SU-DHL-6 (cell line): ENCODE results near the gene IPCEF1.

Experiments
- H2AFZ ChIP-seq: fragments of 200-600 bp; sonication (generic); 2 replicates; pipeline ENCODE4 v1.6.1; 2014; ENCODE audit warnings: low read depth, mild to moderate bottlenecking, moderate library complexity, mixed read lengths, antibody characterized with exemption, low read length; ENCODE audit not compliant: severe bottlenecking
- H3F3A ChIP-seq: fragments of 200-600 bp; shearing (Covaris generic); 2 replicates; pipeline ENCODE4 v1.6.0; 2016; ENCODE audit warnings: antibody characterized with exemption, mild to moderate bottlenecking; ENCODE audit not compliant: insufficient read depth
- H3K27ac ChIP-seq: fragments of 200-600 bp; sonication (generic); 2 replicates; pipeline ENCODE4 v1.5.1; 2016; ENCODE audit warnings: low read depth, mild to moderate bottlenecking, low read length, moderate library complexity, mixed read lengths
- H3K27me3 ChIP-seq: fragments of 200-600 bp; sonication (generic), shearing (Covaris generic); 2 replicates; pipeline ENCODE4 v1.6.0; 2014; ENCODE audit warnings: mild to moderate bottlenecking, low read length
- H3K36me3 ChIP-seq: fragments of 200-600 bp; sonication (generic); 2 replicates; pipeline ENCODE4 v1.6.1; 2014; ENCODE audit warnings: mild to moderate bottlenecking, low read length, mixed read lengths
- H3K4me2 ChIP-seq: fragments of 300-600, 200-600 bp; shearing (Covaris generic), sonication (generic); 2 replicates; pipeline ENCODE4 v1.6.0; 2014; ENCODE audit warnings: low read length, low read depth, mild to moderate bottlenecking; ENCODE audit not compliant: poor library complexity, severe bottlenecking
- H3K4me3 ChIP-seq: fragments of 200-600 bp; sonication (generic); 2 replicates; pipeline ENCODE4 v1.5.1; 2014; ENCODE audit warnings: antibody characterized with exemption, low read length, mild to moderate bottlenecking, mixed read lengths; ENCODE audit not compliant: insufficient read depth, poor library complexity, severe bottlenecking
- H3K79me2 ChIP-seq: fragments of 200-600 bp; sonication (generic); 2 replicates; pipeline ENCODE4 v1.6.1; 2014; ENCODE audit warnings: mild to moderate bottlenecking, low read length, moderate library complexity; ENCODE audit not compliant: insufficient read depth
- H3K9ac ChIP-seq: fragments of 200-600 bp; sonication (generic); 2 replicates; pipeline ENCODE4 v1.7.0; 2014; ENCODE audit warnings: mild to moderate bottlenecking, low read length
- H3K9me2 ChIP-seq: fragments of 200-600 bp; sonication (generic); replicated peaks from 2 replicates; pipeline ENCODE4 v1.6.1; 2014; ENCODE audit warnings: low read length; ENCODE audit not compliant: insufficient read depth
- H3K9me3 ChIP-seq: fragments of 200-600 bp; sonication (generic); 2 replicates; pipeline ENCODE4 v1.6.1; 2014; ENCODE audit warnings: low read length, mixed read lengths; ENCODE audit not compliant: insufficient read depth
- H4K20me1 ChIP-seq: fragments of 200-600 bp; sonication (generic); 2 replicates; pipeline ENCODE4 v1.6.1; 2014; ENCODE audit warnings: low read depth, mild to moderate bottlenecking, antibody characterized with exemption, low read length, moderate library complexity, mixed read lengths
- EZH2phosphoT487 ChIP-seq: fragments of 200-600 bp; sonication (generic), shearing (Covaris generic); conservative IDR thresholded peaks from 2 replicates; pipeline ENCODE4 v1.6.1; 2018; ENCODE audit warnings: mild to moderate bottlenecking, antibody characterized with exemption, low read length, moderate library complexity, mixed read lengths
- TF ChIP-seq, protein P1 (sequence below): fragments of 200-600 bp; sonication (generic); IDR thresholded peaks from one replicate; pipeline ENCODE4 v1.5.1; 2017; ENCODE audit warnings: antibody characterized with exemption, mild to moderate bottlenecking, low read length, moderate library complexity; ENCODE audit not compliant: insufficient read depth, poor library complexity, severe bottlenecking

IPCEF1 gene

GRCh38 chr6:154352898-154353585 is 3.6 kb downstream of the IPCEF1 start:
- no peaks in the 10 kb centered on the region for H4K20me1 ChIP-seq
- H3K36me3 ChIP-seq = no peaks in the 10 kb centered on the region
- H3K9ac ChIP-seq = no peak overlapping the region
- no peak overlapping the region for H3K4me2 ChIP-seq
- no peak overlapping the region for H2AFZ ChIP-seq
- no peaks in the 10 kb centered on the region for H3K9me2 ChIP-seq
- no peak overlapping the region for H3K27ac ChIP-seq
- 0 out of 2 replicates have a peak, but pooled peaks cover under 1% of the 10 kb centered on the region for H3K27me3 ChIP-seq
- H3K79me2 ChIP-seq = no peaks in the 10 kb centered on the region
- H3F3A ChIP-seq = no peaks in the 10 kb centered on the region
- no peak for TF ChIP-seq EZH2phosphoT487
- TF ChIP-seq, protein P1, sequence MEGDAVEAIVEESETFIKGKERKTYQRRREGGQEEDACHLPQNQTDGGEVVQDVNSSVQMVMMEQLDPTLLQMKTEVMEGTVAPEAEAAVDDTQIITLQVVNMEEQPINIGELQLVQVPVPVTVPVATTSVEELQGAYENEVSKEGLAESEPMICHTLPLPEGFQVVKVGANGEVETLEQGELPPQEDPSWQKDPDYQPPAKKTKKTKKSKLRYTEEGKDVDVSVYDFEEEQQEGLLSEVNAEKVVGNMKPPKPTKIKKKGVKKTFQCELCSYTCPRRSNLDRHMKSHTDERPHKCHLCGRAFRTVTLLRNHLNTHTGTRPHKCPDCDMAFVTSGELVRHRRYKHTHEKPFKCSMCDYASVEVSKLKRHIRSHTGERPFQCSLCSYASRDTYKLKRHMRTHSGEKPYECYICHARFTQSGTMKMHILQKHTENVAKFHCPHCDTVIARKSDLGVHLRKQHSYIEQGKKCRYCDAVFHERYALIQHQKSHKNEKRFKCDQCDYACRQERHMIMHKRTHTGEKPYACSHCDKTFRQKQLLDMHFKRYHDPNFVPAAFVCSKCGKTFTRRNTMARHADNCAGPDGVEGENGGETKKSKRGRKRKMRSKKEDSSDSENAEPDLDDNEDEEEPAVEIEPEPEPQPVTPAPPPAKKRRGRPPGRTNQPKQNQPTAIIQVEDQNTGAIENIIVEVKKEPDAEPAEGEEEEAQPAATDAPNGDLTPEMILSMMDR = no peak
- H3K9me3 ChIP-seq = no peaks in the 10 kb centered on the region
- H3K4me3 ChIP-seq = no peak overlapping the region

DNA sequence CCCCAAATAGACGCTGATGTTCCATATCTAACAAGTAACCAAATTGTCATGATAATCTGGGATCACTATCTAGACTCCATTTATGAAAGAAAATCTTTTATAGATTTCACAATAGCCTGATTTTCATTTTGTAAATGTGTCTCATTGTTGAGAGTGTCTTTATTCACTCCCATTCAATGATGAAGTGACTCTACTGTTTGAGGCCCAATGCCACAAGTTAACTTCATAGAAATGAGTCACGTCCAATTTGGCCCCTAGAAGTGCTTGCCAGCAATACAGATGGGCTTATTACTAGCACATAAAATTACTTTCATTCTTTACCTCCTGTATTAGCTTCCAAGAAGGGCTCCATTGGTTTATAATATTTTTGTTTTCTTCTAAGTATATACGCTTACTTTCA is 6.3 kb downstream of the IPCEF1 start:
- H3F3A ChIP-seq = no peaks in the 10 kb centered on the region
- H3K27me3 ChIP-seq = no peaks in the 10 kb centered on the region
- no peaks in the 10 kb centered on the region for H4K20me1 ChIP-seq
- H3K4me3 ChIP-seq = no peak overlapping the region
- H3K9me3 ChIP-seq = no peaks in the 10 kb centered on the region
- H3K36me3 ChIP-seq = no peaks in the 10 kb centered on the region
- no peak overlapping the region for H2AFZ ChIP-seq
- H3K9me2 ChIP-seq = no peaks in the 10 kb centered on the region
- H3K79me2 ChIP-seq = no peaks in the 10 kb centered on the region
- H3K4me2 ChIP-seq = no peak overlapping the region
- no peak overlapping the region for H3K9ac ChIP-seq
- H3K27ac ChIP-seq = no peak overlapping the region
- TF ChIP-seq, protein P1 = no peak
- TF ChIP-seq EZH2phosphoT487 = no peak

- no peak for TF ChIP-seq EZH2phosphoT487
- TF ChIP-seq, protein P1 = no peak
- Histone ChIP-seq H3K4me2 (no peak overlapping the region), H3F3A (no peaks in the 10 kb centered on the region), H3K36me3 (no peaks in the 10 kb centered on the region), H3K27me3 (no peaks in the 10 kb centered on the region), H3K9me3 (no peaks in the 10 kb centered on the region), H3K9ac (no peak overlapping the region), H3K4me3 (no peak overlapping the region), H3K27ac (no peak overlapping the region), H3K79me2 (no peaks in the 10 kb centered on the region), H2AFZ (no peak overlapping the region), H4K20me1 (no peaks in the 10 kb centered on the region), H3K9me2 (no peaks in the 10 kb centered on the region)
Measured at GRCh38 chr6:154347981-154348380, 8.6 kb downstream of the IPCEF1 start.
